ENCODE results near the gene LRMDA.
"Not testable (repeated sequence)": the region's sequence is repeated elsewhere in the genome, so short reads cannot be mapped to it uniquely, and the experiment has no call there.

Gene LRMDA

DNA sequence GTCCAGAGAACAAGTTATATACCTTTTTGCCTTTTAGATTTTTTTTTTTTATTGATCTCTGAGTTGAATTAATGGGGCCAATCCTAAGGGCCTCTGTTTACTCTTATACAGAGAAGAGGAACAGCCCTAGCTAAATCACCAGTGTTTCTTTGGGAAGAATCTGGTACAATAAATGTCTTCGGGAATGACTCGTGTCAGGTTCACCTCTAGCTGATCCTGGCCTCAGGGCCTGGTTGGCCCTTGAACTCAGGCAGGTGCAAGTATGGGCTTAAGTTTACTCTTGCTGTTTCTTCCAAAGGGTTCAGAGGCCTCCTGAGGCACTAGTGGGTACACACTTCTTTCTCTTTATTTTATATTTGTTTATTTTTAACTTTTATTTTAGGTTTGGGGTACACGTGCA lies 71.0 kb downstream of the LRMDA start:
- no peak for DNase-seq (ENCODE audit: low read depth in 2 of 3, low spot score in 1 of 3)

DNA sequence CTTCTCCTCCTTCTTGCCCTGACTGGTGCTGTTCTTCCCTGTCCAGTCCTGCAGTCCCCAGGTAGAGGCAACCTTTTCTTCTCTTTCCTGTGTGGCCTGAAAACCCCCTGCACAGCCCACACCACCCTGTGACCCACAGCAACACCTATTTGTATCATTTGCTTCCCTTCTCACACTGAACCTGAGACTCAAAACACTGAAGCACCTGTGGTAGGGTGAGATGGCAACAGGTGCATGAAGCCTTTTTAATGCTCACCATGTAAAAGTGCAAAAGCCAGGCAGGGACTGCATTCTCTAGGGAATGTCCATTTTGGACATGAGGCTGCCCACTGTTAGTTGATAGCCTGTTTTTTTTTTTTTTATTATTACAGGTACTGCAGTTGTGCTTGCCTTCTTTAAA lies 71.4 kb downstream of the LRMDA start:
- DNase-seq (ENCODE audit: low read depth in 2 of 3, low spot score in 1 of 3) = no peak

- no peak for DNase-seq (ENCODE audit: low read depth in 2 of 3, low spot score in 1 of 3)
Measured at GRCh38 chr10:75505293-75505692, 73.9 kb downstream of the LRMDA start.

DNA sequence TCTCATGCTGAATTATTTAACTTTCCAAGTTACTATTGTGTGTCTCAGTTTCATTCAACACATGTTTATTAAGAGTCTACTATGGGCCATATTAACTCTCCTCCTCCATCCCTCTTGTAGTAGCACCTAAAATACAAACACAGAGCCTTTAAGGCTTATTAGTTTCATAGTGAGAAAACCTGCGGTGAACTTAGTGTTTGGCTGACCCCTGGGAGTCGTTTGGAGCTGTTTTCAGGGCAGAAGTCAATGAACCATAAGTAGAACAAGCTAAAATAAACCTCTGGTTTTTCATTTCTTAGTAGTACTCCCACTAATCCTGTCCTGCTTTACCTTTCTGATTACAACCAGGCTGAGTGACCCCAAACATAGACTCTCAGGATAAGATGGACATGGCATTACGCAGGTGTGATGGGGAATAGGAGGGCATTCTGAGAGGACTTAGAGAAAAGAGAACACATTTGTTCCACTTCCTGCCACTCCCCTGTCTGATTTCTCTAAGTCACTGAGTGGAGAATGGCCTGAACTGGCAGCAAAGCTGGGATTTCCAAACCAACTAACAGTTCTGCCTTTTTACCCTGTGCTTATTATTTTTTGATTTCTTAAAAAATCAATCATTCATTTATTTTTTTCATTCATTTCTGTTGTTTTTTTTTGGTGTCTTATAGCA lies 74.5 kb downstream of the LRMDA start:
- DNase-seq (ENCODE audit: low read depth in 2 of 3, low spot score in 1 of 3) = no peak

- no peak for DNase-seq (ENCODE audit: low read depth in 2 of 3, low spot score in 1 of 3)
Measured at GRCh38 chr10:75506930-75507329, 75.5 kb downstream of the LRMDA start.

DNA sequence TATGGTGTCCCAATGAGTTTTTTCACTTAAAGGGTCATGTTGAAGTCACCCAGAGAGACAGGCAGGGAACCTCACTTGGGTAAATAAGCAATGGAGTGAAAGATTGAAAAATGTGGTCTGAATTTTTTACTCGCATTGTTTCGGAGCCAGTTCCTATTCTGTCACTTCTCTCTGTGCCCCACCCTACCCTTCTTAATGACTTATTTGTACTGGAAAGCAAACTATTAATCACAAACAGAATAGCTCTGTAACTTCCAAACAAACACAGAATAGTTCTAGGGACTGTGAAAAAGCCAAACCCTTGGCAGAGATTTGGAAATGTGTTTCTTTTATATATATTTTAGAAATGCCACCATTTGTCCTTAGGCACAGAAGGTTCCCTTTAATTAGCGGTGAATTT lies 76.0 kb downstream of the LRMDA start:
- no peak for DNase-seq (ENCODE audit: low read depth in 2 of 3, low spot score in 1 of 3)

- DNase-seq (ENCODE audit: low read depth in 2 of 3, low spot score in 1 of 3) = no peak
Measured at GRCh38 chr10:75508239-75508813, 76.9 kb downstream of the LRMDA start.

DNA sequence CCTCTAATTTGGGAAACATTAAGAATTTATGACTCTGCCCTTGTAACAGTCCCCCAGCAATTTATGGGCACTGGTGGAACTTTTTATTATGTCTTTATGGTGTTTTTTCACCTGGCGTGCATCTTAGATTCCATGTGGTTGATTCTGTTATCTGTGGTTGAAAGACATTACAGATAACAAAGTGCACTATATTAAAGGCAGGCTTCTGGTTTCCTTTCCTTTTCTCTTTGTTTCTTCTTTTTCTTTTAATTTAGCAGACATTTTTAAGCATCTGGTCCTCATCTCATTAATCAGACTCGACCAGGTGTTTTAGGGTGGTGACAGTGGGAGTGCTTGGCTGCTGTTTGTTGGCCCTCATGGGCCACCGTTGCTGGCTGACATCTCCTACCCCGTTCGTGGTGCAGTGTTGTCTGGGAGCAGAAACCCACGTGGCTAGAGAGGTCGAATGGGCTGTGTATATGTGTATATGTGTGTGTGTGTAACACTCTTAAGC lies 77.4 kb downstream of the LRMDA start:
- DNase-seq (ENCODE audit: low read depth in 2 of 3, low spot score in 1 of 3) = no peak

- no peak for DNase-seq (ENCODE audit: low read depth in 2 of 3, low spot score in 1 of 3)
Measured at GRCh38 chr10:75509706-75510105, 78.3 kb downstream of the LRMDA start.

GRCh38 chr10:75511011-75511410 lies 79.6 kb downstream of the LRMDA start:
- no peak for DNase-seq (ENCODE audit: low read depth in 2 of 3, low spot score in 1 of 3)

DNA sequence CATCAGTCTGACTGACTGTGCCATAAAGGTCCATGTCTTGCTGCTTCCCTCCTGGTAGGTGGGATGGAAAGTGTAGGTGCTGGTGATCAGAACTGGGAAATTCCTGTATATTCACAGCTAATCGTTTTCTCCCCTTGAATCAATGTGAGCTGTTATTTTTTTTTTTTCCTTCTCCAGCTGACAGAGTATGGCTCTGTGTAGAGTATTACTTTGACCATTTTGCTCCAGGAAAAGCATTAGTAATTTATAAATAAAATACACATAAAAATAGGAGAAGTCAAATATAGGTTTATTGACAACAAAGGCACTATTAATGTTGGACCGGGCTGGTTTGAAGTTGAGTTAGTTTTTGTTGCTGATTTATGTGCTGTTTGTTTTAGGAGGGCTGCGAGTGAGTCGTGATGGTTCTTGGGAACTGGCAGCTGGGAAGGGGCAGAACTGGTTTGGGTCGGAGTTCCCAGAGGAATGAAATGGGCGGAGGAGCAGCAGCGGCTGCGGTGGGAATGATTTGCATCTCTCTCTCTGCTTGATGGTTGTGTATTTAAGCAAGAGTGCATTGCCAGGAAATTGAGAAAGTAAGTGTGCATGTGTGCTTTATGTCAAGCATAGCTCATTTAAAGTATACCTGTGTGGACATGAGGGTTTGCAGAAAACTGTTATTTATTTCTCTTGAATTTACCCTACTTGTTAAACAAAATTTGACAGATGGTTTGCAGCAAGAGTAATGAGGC lies 80.9 kb downstream of the LRMDA start:
- no peak for DNase-seq (ENCODE audit: low read depth in 2 of 3, low spot score in 1 of 3)

DNA sequence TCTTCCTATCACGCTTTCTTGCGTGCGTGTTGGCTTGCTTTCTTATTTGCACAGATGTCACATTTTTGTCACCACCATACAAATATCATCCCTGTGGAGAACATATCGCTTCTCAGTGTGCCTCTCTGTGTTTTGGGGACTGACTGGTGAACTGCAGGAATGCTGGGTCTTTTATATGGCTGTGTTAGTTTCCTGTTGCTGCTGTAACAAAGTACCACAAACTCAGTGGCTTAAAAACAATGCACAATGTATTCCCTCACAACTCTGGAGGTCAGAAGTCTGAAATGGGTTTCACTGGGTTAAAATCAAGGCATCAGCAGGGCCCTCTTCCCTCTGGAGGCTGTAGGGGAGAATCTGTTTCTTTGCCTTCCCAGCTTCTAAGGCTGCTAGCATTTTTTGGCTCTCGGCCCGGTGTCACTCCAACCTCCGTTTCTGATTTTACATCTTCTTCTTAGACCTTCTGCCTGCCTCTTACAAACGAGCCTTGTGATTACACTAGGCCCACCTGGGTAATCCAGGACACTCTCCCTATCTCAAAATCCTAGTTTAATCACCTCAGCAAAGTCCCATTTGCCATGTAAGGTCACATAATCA lies 82.0 kb downstream of the LRMDA start:
- DNase-seq (ENCODE audit: low read depth in 2 of 3, low spot score in 1 of 3) = no peak

DNA sequence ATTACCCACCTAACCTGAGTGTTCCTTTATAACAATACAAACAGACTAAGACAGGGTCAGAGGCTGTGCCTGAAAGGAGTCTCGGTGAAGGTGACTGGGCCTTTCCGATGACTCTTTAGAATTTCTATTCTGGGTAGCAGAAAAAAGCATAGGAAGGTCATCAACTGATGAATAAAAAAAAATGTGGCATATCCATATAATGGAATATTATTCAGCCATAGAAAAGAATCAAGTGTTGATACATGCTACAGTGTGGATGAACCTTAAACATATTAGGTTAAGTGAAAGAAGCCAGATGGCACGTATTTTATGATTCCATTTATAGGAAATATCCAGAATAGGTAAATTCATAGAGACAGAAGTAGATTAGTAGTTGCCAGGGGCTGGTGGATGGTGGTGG lies 83.4 kb downstream of the LRMDA start:
- DNase-seq (ENCODE audit: low read depth in 2 of 3, low spot score in 1 of 3) = no peak

DNA sequence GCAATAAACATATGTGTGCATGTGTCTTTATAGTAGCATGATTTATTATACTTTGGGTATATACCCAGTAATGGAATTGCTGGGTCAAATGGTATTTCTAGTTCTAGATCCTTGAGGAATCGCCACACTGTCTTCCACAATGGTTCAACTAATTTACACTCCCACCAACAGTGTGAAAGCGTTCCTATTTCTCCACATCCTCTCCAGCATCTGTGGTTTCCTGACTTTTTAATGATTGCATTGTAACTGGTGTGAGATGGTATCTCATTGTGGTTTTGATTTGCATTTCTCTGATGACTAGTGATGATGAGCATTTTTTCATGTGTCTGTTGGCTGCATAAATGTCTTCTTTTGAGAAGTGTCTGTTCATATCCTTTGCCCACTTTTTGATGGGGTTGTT lies 84.7 kb downstream of the LRMDA start:
- not testable (repeated sequence) for DNase-seq (ENCODE audit: low read depth in 2 of 3, low spot score in 1 of 3)

DNA sequence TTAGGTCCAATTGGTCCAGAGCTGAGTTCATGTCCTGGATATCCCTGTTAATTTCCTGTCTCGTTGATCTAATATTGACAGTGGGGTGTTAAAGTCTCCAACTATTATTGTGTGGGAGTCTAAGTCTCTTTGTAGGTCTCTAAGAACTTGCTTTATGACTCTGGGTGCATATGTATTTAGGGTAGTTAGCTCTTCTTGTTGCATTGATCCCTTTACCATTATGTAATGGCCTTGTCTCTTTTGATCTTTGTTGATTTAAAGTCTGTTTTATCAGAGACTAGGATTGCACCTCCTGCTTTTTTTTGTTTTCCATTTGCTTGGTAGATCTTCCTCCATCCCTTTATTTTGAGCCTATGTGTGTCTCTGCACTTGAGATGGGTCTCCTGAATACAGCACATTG lies 87.8 kb downstream of the LRMDA start:
- not testable (repeated sequence) for DNase-seq (ENCODE audit: low read depth in 2 of 3, low spot score in 1 of 3)

- not testable (repeated sequence) for DNase-seq (ENCODE audit: low read depth in 2 of 3, low spot score in 1 of 3)
Measured at GRCh38 chr10:75521194-75521829, 89.9 kb downstream of the LRMDA start.

GRCh38 chr10:75525067-75525466 lies 93.6 kb downstream of the LRMDA start:
- no peak for DNase-seq (ENCODE audit: low read depth in 2 of 3, low spot score in 1 of 3)

DNA sequence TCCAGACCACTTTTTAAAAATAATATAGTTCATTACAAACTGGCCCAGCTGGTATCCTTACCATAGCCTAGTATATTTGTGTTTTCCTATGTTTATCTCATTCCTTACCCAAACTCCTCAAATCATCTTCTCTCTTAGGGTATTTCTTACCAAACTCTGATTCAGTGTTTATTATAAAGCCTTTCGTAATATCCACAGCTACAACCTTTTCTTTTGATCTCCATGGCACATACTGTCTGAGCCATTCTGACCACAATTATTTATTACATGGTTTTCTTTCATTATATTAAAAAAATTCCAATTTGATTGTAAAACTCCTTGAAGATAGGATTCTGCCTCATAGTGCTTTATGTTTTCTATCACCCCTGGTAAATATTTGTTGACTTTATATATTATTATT lies 94.2 kb downstream of the LRMDA start:
- no peak for DNase-seq (ENCODE audit: low read depth in 2 of 3, low spot score in 1 of 3)

DNA sequence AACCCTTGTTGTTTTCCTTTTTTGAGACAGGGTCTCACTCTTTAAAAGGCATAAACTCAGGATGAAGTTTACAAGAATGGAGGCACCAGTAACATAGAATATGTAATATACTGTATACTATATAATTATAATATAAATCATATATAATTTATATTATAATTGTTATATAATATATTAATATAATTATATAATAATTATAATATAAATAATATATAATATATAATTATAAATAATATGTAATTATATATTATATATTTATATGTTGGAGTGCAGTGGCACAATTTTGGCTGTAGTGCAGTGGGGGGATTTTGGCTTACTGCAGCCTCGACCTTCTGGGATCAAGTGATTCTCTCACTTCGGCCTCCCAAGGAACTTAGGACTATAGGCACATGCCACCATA lies 96.1 kb downstream of the LRMDA start:
- DNase-seq (ENCODE audit: low read depth in 2 of 3, low spot score in 1 of 3) = no peak

DNA sequence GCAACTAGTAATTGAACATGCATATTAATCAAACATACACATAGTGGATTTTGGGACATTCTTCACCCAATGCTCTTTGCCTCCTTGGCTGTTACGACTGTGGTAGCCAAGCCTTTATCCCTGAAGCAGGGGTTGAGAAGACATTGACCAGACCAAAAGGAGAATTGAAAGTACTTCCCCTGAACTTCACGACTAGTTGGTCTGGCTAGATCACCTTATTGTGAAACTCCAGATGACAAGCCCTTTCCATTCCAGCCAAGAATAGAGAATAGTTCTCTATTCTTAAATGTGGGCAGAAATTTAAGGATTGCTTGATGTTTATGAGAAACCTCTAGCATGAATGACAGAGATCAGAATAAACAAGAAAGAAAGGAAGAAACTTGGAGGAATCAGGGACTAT lies 97.0 kb downstream of the LRMDA start:
- DNase-seq (ENCODE audit: low read depth in 2 of 3, low spot score in 1 of 3) = no peak

GRCh38 chr10:75530299-75530698 lies 98.9 kb downstream of the LRMDA start:
- no peak for DNase-seq (ENCODE audit: low read depth in 2 of 3, low spot score in 1 of 3)

All from stimulated activated CD4-positive, alpha-beta T cell treated with anti-CD3 and anti-CD28 coated beads, Interleukin-12 subunit alpha, Interleukin-12 subunit beta, amount 100 ng/mL, for 48 hours (primary cell).